ENCODE measurements around the gene MMRN2.
"Not testable (repeated sequence)": the region's sequence is repeated elsewhere in the genome, so short reads cannot be mapped to it uniquely, and the experiment has no call there.

The MMRN2 gene

GRCh38 chr10:86981716-86982115, 24.3 kb upstream of the MMRN2 start:
- H3K27ac ChIP-seq = no peak overlapping the region
- TF ChIP-seq CTCF (conservative IDR thresholded peaks at IDR 0.05) (no peak), ZFX (IDR thresholded peaks at IDR 0.05) (no peak)

- H3K27ac ChIP-seq = not testable (repeated sequence)
Observed at GRCh38 chr10:86981020-86981419, 23.6 kb upstream of the MMRN2 start.

- H3K27ac ChIP-seq = no peak overlapping the region
Observed at GRCh38 chr10:86979977-86980448, 22.6 kb upstream of the MMRN2 start.

GRCh38 chr10:86979296-86979818, 21.9 kb upstream of the MMRN2 start:
- H3K27ac ChIP-seq = no peak overlapping the region
- TF ChIP-seq ZFX (IDR thresholded peaks at IDR 0.05) (no peak), CTCF (conservative IDR thresholded peaks at IDR 0.05) (no peak)

More at GRCh38 chr10:86979977-86980448, 22.6 kb upstream of the MMRN2 start:
- TF ChIP-seq ZFX (IDR thresholded peaks at IDR 0.05) (no peak), CTCF (conservative IDR thresholded peaks at IDR 0.05) (no peak)

- not testable (repeated sequence) for H3K27ac ChIP-seq
Observed at GRCh38 chr10:86978457-86978856, 21.0 kb upstream of the MMRN2 start.

- TF ChIP-seq CTCF (conservative IDR thresholded peaks at IDR 0.05) (no peak), ZFX (IDR thresholded peaks at IDR 0.05) (no peak)
- no peak overlapping the region for H3K27ac ChIP-seq
Observed at GRCh38 chr10:86976362-86977056, 19.1 kb upstream of the MMRN2 start.

GRCh38 chr10:86974484-86974883, 17.1 kb upstream of the MMRN2 start:
- H3K27ac ChIP-seq = no peak overlapping the region
- no peak for TF ChIP-seq ZFX (IDR thresholded peaks at IDR 0.05)

GRCh38 chr10:86972613-86973380, 15.4 kb upstream of the MMRN2 start:
- TF ChIP-seq CTCF (conservative IDR thresholded peaks at IDR 0.05) (no peak), ZFX (IDR thresholded peaks at IDR 0.05) (no peak)
- H3K27ac ChIP-seq = no peak overlapping the region
